Lung (tissue), 12 donors: ENCODE measurements around the gene NAIF1. TPM values are rescaled to one million over a fixed set of nuclear protein-coding genes. Genes with fewer than 3 reads are reported as not detected.
"Not testable (repeated sequence)": the region's sequence is repeated elsewhere in the genome, so short reads cannot be mapped to it uniquely, and the experiment has no call there.

ENCODE experiments used
- ATAC-seq: fragments of 200-7000 bp; cut with Tn5 transposase; one replicate; pipeline ENCODE4 v1.9.1; 2020; ENCODE audit warnings: moderate number of reproducible peaks; ENCODE audit not compliant: insufficient read depth, low FRiP score
- DNase-seq, 3 donors: peaks; one replicate each; pipeline ENCODE4 v3.0.0-alpha.2; 2013 to 2017
- H3K27ac ChIP-seq, 2 donors: one replicate each; pipeline ENCODE4 v1.5.1; 2013; ENCODE audit warnings: mild to moderate bottlenecking in 2 of 2, moderate library complexity in 2 of 2, control low read depth in 1 of 2, inconsistent platforms in 1 of 2, low read depth in 1 of 2, low read length in 1 of 2
- H3K27me3 ChIP-seq, 3 donors: one replicate each; pipeline ENCODE4 v1.5.1; 2013; ENCODE audit warnings: low read length in 2 of 3; ENCODE audit not compliant: control insufficient read depth in 3 of 3, insufficient read depth in 3 of 3
- H3K36me3 ChIP-seq, 4 donors: one replicate each; pipeline ENCODE4 v1.5.1; 2013; ENCODE audit warnings: low read length in 4 of 4, mild to moderate bottlenecking in 1 of 4, moderate library complexity in 1 of 4; ENCODE audit not compliant: control insufficient read depth in 4 of 4, insufficient read depth in 4 of 4
- H3K4me1 ChIP-seq, 5 donors: one replicate each; pipeline ENCODE4 v1.5.1; 2013; ENCODE audit warnings: low read length in 5 of 5, mild to moderate bottlenecking in 2 of 5, moderate library complexity in 1 of 5; ENCODE audit not compliant: control insufficient read depth in 5 of 5, insufficient read depth in 5 of 5
- H3K4me3 ChIP-seq: one replicate; pipeline ENCODE4 v1.5.1; 2013; ENCODE audit warnings: mild to moderate bottlenecking, control low read depth, moderate library complexity
- H3K9ac ChIP-seq, 2 donors: one replicate each; pipeline ENCODE4 v1.5.1; 2013; ENCODE audit warnings: low read length in 2 of 2, control low read depth in 1 of 2; ENCODE audit not compliant: insufficient read depth in 1 of 2
- H3K9me3 ChIP-seq, 4 donors: one replicate each; pipeline ENCODE4 v1.5.1; 2013; ENCODE audit warnings: low read length in 3 of 4, mild to moderate bottlenecking in 1 of 4, moderate library complexity in 1 of 4; ENCODE audit not compliant: control insufficient read depth in 4 of 4, insufficient read depth in 3 of 4
- WGBS, 2 donors: extraction: QIAGEN DNeasy Blood & Tissue Kit; methylation state at CpG; one replicate each; pipeline ENCODE4 v1.1.7; 2013; 5-methylcytosine and 5-hydroxymethylcytosine counted together
- polyA plus RNA-seq, 2 donors: library from polyadenylated mRNA; stranded (reverse); fragments of 200-250 nt; gene quantifications; one replicate each; pipeline ENCODE4 v1.2.1, GENCODE V29; 2013
- total RNA-seq, 2 donors: library from RNA; depleted of rRNA in 1 of 2; stranded (reverse); fragments of >200 nt in 1 of 2; gene quantifications; one replicate each; pipeline ENCODE4 v1.2.1, GENCODE V29; 2014 to 2021
- TF ChIP-seq, protein P1 (sequence below): IDR thresholded peaks from 2 replicates; pipeline ENCODE4 v1.5.1; 2012; ENCODE audit warnings: mild to moderate bottlenecking; ENCODE audit errors: control extremely low read depth, extremely low read depth
- donor health status: control.
- donor health status: control.
- donor health status: Bipolar disorder and iron deficiency.
- donor health status: healthy.
- donor health status: DM: yes; HTN: yes; CAD: no.

NAIF1 gene
- total and polyA plus RNA-seq, 4 donors = 7.2 to 9.4 (median 8.8) TPM

DNA sequence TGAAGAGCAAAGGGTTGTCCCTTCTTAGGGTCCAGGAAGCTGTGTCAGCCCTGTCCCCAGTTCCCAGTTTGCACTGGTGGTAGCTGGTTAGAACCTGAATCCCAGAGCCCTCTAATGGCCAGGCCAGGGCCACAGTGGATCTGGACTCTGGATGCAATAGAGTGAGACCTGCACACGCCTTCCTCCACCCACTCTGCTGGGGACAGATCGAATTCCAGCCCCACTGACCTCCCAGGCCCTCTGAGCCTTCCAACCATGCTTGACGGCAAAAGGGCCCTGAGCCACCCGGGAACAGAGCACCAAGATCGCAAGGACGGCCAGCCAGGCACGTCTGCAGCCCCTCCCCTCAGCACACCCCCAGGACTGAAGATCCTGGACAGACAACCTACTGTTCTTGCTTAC is 23.7 kb downstream of the NAIF1 start:
- TF ChIP-seq, protein P1, sequence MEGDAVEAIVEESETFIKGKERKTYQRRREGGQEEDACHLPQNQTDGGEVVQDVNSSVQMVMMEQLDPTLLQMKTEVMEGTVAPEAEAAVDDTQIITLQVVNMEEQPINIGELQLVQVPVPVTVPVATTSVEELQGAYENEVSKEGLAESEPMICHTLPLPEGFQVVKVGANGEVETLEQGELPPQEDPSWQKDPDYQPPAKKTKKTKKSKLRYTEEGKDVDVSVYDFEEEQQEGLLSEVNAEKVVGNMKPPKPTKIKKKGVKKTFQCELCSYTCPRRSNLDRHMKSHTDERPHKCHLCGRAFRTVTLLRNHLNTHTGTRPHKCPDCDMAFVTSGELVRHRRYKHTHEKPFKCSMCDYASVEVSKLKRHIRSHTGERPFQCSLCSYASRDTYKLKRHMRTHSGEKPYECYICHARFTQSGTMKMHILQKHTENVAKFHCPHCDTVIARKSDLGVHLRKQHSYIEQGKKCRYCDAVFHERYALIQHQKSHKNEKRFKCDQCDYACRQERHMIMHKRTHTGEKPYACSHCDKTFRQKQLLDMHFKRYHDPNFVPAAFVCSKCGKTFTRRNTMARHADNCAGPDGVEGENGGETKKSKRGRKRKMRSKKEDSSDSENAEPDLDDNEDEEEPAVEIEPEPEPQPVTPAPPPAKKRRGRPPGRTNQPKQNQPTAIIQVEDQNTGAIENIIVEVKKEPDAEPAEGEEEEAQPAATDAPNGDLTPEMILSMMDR = no peak
- Histone ChIP-seq H3K9ac (no peak overlapping the region), H3K9me3 (no peaks in the 10 kb centered on the region), H3K27ac (no peak overlapping the region), H3K27me3 (no peaks in the 10 kb centered on the region), H3K36me3 (no peaks in the 10 kb centered on the region), H3K4me1 (no peaks in the 10 kb centered on the region), H3K4me3 (no peak overlapping the region)
- WGBS, 2 donors = 66 to 74% methylated on average over 7 of the region's 7 CpGs
- DNase-seq = no peak
- ATAC-seq = no peak

DNA sequence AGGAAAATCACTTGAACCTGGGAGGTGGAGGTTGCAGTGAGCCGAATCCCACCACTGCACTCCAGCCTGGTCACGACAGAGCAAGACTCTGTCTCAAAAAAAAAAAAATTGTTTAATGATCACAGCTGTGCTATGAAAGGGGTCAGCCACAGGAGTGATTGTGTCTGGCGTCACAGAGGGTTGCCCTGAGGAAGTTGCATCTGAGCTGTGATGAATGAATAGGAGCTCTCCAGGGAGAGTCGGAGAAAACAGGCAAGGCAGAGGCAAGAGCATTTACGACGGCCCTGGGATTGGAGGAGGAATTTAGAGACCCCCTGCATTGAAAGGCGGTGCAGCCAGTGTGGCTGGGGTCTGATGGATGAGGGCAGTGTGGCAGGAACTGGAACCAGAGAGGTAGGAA is 25.1 kb downstream of the NAIF1 start:
- Histone ChIP-seq H3K9me3 (no peaks in the 10 kb centered on the region), H3K4me3 (no peak overlapping the region), H3K4me1 (no peaks in the 10 kb centered on the region), H3K36me3 (no peaks in the 10 kb centered on the region), H3K27me3 (no peaks in the 10 kb centered on the region), H3K27ac (no peak overlapping the region), H3K9ac (no peak overlapping the region)
- no peak for ATAC-seq
- DNase-seq = no peak
- TF ChIP-seq, protein P1 = no peak
- 84 to 89% methylated on average over 7 of the region's 7 CpGs for WGBS, 2 donors

DNA sequence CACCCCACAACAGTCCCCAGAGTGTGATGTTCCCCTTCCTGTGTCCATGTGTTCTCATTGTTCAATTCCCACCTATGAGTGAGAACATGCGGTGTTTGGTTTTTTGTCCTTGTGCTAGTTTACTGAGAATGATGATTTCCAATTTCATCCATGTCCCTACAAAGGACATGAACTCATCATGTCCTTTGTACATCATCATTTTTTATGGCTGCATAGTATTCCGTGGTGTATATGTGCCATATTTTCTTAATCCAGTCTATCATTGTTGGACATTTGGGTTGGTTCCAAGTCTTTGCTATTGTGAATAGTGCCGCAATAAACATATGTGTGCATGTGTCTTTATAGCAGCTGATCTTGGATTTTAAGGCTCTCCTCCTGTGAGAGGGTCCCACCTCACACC is 26.3 kb downstream of the NAIF1 start:
- H3K9ac ChIP-seq, ATAC-seq, H3K4me1 ChIP-seq, H3K36me3 ChIP-seq, H3K27me3 ChIP-seq, H3K9me3 ChIP-seq, H3K27ac ChIP-seq, H3K4me3 ChIP-seq, DNase-seq: not testable (repeated sequence)
- WGBS, 2 donors = 81 to 92% methylated on average over 3 of the region's 3 CpGs

DNA sequence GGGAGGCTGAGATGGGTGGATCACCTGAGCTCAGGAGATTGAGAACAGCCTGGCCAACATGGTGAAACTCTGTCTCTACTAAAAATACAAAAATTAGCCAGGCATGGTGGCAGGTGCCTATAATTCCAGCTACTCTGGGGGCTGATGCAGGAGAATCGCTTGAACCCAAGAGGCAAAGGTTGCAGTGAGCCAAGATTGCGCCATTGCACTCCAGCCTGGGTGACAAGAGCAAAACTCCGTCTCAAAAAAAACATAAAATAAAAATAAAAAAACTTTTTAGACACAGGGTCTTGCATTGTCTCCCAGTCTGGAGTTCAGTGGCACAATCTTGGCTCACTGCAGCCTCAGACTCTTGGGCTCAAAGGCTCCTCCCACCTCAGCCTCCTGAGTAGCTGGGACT is 30.6 kb downstream of the NAIF1 start:
- not testable (repeated sequence) for H3K4me3 ChIP-seq, H3K27ac ChIP-seq, H3K9me3 ChIP-seq, ATAC-seq, H3K4me1 ChIP-seq, DNase-seq, H3K9ac ChIP-seq, H3K36me3 ChIP-seq, H3K27me3 ChIP-seq
- 76 to 89% methylated on average over 3 of the region's 3 CpGs for WGBS, 2 donors
